ENCODE measurements around the gene TLR10. TPM values are rescaled to one million over a fixed set of nuclear protein-coding genes. Genes with fewer than 3 reads are reported as not detected.

TLR10 gene
- polyA plus RNA-seq, 1 donor from 2014 or later, result 0.14 TPM

DNA sequence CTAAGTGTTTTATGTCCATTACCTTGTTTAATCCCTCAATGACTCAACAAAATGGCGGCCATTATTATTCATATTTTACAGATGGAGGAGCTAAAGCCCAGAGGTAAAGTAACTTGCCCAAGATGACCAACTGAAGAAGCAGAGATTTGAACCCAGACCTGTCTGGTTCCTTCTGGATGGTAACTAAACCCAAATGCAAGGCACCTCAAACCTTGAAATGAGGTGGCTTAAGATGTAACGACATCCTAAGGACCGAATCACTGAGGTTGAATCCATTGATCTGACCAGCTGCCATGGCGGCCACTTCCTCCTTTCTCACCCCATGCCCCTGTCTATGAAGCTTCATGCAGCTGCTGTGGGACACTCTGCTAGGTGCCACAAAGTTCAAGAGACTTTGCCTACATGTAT, 932 bp downstream of the TLR10 start:
- Histone ChIP-seq H4K20me1 (ENCODE audit: insufficient read depth) (no peaks in the 10 kb centered on the region), H3F3A (ENCODE audit: insufficient read depth, low read length, poor library complexity, severe bottlenecking) (no peaks in the 10 kb centered on the region), H3K27me3 (ENCODE audit: insufficient read depth, low read depth, low read length) (no peaks in the 10 kb centered on the region), H3K4me2 (ENCODE audit: low read length) (no peak overlapping the region), H3K27ac (ENCODE audit: low read length) (no peak overlapping the region), H3K9me3 (ENCODE audit: low read length) (no peaks in the 10 kb centered on the region), H3K9ac (ENCODE audit: low read length) (no peak overlapping the region), H3K79me2 (replicated peaks; ENCODE audit: insufficient read depth, low read length) (no peaks in the 10 kb centered on the region), H3K36me3 (ENCODE audit: insufficient read depth, low read length) (no peaks in the 10 kb centered on the region), H3K4me3 (ENCODE audit: low read length) (no peak overlapping the region), H3K9me2 (ENCODE audit: insufficient read depth, low read length) (no peaks in the 10 kb centered on the region), H2AFZ (ENCODE audit: low read depth, low read length) (no peak overlapping the region)
- TF ChIP-seq RAD21 (conservative IDR thresholded peaks at IDR 0.05) (no peak), SMC3 (conservative IDR thresholded peaks at IDR 0.05; ENCODE audit: poor library complexity) (no peak), EZH2 (IDR thresholded peaks at IDR 0.05; ENCODE audit: borderline replicate concordance, insufficient read depth, low read length, poor library complexity, severe bottlenecking) (no peak), EP300 (conservative IDR thresholded peaks at IDR 0.05; ENCODE audit: poor library complexity, severe bottlenecking) (no peak), POLR2AphosphoS5 (IDR thresholded peaks at IDR 0.05) (no peak), CTCF (IDR thresholded peaks at IDR 0.05; ENCODE audit: poor library complexity, severe bottlenecking) (no peak), MXI1 (conservative IDR thresholded peaks at IDR 0.05; ENCODE audit: poor library complexity, severe bottlenecking) (no peak), TAF1 (IDR thresholded peaks at IDR 0.05; ENCODE audit: low read depth) (no peak)
- TF ChIP-seq, protein P1, sequence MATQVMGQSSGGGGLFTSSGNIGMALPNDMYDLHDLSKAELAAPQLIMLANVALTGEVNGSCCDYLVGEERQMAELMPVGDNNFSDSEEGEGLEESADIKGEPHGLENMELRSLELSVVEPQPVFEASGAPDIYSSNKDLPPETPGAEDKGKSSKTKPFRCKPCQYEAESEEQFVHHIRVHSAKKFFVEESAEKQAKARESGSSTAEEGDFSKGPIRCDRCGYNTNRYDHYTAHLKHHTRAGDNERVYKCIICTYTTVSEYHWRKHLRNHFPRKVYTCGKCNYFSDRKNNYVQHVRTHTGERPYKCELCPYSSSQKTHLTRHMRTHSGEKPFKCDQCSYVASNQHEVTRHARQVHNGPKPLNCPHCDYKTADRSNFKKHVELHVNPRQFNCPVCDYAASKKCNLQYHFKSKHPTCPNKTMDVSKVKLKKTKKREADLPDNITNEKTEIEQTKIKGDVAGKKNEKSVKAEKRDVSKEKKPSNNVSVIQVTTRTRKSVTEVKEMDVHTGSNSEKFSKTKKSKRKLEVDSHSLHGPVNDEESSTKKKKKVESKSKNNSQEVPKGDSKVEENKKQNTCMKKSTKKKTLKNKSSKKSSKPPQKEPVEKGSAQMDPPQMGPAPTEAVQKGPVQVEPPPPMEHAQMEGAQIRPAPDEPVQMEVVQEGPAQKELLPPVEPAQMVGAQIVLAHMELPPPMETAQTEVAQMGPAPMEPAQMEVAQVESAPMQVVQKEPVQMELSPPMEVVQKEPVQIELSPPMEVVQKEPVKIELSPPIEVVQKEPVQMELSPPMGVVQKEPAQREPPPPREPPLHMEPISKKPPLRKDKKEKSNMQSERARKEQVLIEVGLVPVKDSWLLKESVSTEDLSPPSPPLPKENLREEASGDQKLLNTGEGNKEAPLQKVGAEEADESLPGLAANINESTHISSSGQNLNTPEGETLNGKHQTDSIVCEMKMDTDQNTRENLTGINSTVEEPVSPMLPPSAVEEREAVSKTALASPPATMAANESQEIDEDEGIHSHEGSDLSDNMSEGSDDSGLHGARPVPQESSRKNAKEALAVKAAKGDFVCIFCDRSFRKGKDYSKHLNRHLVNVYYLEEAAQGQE (IDR thresholded peaks at IDR 0.05; ENCODE audit: borderline replicate concordance), result no peak

DNA sequence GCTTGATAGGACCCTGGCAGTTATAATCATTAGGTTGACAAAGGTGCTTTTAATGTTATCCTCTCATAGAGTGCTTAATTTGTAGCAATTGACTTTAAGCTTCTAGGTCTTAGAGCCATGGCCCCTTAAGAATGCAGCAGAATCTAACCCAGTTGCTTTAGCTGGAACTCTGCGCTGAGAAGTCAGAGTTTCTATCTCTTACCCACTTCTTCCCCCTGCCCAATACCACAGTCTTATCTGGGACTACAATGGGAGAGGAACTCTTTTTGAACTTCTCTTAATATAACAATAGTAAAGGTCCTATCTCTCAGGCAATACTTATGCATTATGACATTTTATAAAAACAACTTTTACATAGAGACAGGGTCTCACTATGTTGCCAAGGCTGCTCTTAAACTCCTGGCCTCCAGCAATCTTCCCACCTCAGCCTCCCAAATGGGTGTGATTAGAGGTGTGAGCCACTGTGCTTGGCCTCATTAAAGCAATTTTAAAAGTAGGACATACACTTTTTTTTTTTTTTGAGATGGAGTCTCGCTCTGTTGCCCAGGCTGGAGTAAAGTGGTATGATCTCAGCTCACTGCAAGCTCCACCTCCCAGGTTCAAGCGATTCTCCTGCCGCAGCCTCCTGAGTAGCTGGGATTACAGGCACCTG, 1.8 kb downstream of the TLR10 start:
- no peaks in the 10 kb centered on the region for H3K79me2 ChIP-seq (replicated peaks; ENCODE audit: insufficient read depth, low read length)
- H3K4me3 ChIP-seq (ENCODE audit: low read length), result no peak overlapping the region
- H3K4me2 ChIP-seq (ENCODE audit: low read length), result no peak overlapping the region
- H3K9me3 ChIP-seq (ENCODE audit: low read length), result no peaks in the 10 kb centered on the region
- H3K9me2 ChIP-seq (ENCODE audit: insufficient read depth, low read length), result no peaks in the 10 kb centered on the region
- no peak overlapping the region for H3K9ac ChIP-seq (ENCODE audit: low read length)
- H3F3A ChIP-seq (ENCODE audit: insufficient read depth, low read length, poor library complexity, severe bottlenecking), result no peaks in the 10 kb centered on the region
- no peak overlapping the region for H2AFZ ChIP-seq (ENCODE audit: low read depth, low read length)
- no peaks in the 10 kb centered on the region for H4K20me1 ChIP-seq (ENCODE audit: insufficient read depth)
- H3K27me3 ChIP-seq (ENCODE audit: insufficient read depth, low read depth, low read length), result no peaks in the 10 kb centered on the region
- no peak overlapping the region for H3K27ac ChIP-seq (ENCODE audit: low read length)
- TF ChIP-seq, protein P1 (IDR thresholded peaks at IDR 0.05; ENCODE audit: borderline replicate concordance), result no peak
- H3K36me3 ChIP-seq (ENCODE audit: insufficient read depth, low read length), result no peaks in the 10 kb centered on the region

Data from neural cell (in vitro differentiated cells).